NCI-H510A treated with DMSO at 0.1 percent for 48 hours (cell line): ENCODE data around the gene BFSP2.

Source experiments
- DNase-seq: peaks from one replicate; lab custom pipeline; 2025; lab: John Stamatoyannopoulos, UW

Gene BFSP2

GRCh38 chr3:133400006-133400515, at the start of gene BFSP2:
TSS of gene BFSP2 (plus strand) at chr3:133400056. CDS start at chr3:133400084, 28 bp downstream.
- DNase-seq = no peak

DNA sequence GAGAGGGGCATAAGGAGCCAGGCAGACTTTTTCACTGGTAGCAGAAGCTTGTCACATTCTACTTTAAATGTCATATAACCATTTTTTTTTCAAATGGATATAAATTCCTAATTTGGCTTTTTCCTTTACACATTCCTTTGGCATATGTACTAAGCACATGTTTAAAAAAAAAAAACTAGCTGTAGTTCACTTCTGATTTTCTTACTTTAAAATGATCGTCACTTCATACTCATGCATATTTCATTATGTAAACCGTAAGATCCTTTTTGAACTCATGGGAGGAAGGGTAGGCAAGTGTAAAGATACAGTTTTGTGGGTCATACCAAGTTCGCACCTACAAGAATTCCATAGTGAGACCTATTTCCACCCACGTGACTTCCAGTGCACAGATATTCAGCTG, 45.1 kb upstream of the BFSP2 start:
- DNase-seq = no peak

DNA sequence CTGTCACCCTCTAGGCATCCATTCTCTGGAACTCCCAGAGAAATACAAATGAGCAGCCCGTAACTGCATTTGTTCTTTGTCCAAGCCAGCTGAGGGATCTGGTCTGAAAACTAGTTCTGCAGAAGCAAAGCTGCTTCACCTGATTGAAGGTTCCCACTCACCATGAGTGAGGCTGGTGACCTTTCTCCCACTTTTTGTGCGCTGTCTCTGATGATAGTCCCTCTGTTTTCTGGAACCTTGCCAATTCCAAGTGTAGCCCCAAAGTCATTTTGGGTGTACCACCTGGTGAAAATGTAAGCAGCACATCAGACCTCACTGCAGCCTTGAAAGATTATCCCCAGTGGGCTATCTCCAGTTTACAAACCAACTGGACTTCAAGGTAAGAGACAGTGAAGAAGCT, 39.4 kb upstream of the BFSP2 start:
- no peak for DNase-seq

- no peak for DNase-seq
These were observed 38.8 kb upstream of the BFSP2 start for GRCh38 chr3:133361011-133361410.

DNA sequence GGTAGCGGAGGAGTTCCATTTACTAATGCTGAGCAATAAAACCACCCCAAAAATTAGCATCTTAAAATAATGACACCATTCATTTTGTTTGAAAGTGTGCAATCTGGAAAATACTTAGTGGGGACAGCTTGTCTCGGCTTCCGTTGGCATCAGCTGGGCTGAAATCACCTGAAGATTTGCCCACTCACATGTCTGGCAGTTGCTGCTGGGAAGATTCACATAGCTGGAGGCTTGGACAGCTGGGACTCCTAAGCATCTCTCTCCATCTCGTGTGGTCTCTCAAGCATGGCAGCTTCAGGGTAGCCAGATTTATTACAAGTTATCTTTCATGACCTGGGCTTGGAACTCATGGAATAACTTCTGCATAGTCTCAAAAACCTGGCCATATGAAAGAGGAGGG, 38.4 kb upstream of the BFSP2 start:
- DNase-seq = no peak

DNA sequence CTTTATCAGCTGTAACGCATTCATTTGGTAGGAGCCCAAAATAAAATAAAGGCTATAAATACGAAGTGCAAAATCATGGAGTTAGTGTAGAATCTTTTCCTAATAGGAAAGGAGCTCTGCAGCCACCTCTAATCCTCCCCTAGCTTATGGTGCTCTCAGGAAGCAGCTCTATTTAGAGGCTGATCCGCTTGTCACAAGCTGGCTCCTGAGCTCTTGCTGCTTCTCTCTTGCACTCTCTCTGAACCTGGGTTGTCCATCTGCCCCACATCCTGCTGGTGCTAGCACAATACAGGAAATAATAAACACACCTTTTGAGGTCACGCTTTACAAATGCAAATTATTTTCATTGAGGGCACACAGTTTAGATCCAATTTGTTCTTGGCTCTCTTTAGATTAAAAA, 37.3 kb upstream of the BFSP2 start:
- DNase-seq = no peak

- no peak for DNase-seq
These were observed 35.2 kb upstream of the BFSP2 start for GRCh38 chr3:133364704-133365103.

GRCh38 chr3:133366921-133367320, 32.9 kb upstream of the BFSP2 start:
- DNase-seq = no peak

- no peak for DNase-seq
These were observed 32.5 kb upstream of the BFSP2 start for GRCh38 chr3:133367403-133367802.

DNA sequence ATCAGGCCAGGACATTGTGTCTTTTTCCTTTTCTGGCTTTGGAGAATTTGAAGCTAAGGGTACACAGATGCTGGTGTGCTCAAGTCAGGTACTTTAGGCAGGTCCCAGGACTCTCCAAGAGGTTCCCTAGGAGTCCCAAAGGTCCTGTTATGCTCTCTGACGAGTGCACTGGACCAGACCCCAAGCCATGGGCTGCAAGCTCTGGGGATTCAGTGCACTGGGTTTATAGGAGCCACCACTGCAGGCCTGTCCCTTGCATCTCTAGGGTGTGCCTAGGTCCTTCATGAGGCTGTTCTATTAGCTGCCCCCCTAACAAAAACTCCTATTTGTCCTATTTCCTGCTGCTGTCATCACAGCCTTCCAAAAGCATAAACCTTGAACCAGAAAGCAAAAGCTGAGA, 31.9 kb upstream of the BFSP2 start:
- DNase-seq = no peak

- DNase-seq = no peak
These were observed 31.3 kb upstream of the BFSP2 start for GRCh38 chr3:133368371-133369067.

DNA sequence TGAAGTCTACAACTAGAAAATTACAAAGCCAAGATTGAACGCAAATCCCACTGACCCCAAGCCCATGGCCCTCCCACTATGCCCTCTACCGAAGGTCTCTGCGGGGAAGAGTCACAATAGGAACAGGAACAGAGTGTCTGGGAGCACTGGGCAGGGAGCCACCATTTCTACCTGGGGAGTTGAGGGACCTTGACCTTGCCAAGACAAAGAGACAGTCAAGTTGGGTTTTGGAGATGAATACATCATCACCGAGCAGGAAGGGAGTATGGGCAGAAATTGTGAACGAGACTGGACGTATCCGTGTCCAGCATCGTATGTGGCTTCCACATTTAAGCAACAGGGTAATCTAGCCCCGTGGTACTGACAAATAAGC, 30.8 kb upstream of the BFSP2 start:
- DNase-seq = no peak

DNA sequence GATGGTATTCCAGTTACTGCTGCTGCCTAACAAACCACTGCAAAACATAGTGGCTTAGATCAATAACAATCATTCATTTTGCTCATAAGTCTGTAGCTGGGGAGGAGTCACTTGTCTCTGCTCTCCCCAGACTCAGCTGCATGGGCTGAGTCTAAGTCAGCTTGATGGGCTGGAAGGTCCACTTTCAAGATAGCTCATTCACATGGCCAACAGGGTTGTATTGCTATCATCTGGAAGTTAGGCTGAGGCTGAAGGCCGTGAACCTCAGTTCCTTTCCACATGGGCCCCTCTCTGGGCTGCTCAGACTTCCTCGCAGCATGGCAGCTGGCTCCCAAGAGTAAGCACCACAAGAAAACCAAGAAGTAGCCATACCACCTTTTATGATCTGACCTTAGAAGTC, 28.7 kb upstream of the BFSP2 start:
- no peak for DNase-seq

- no peak for DNase-seq
These were observed 28.2 kb upstream of the BFSP2 start for GRCh38 chr3:133371676-133372075.

GRCh38 chr3:133374708-133375402, 25.0 kb upstream of the BFSP2 start:
- DNase-seq = no peak

GRCh38 chr3:133375403-133375745, 24.5 kb upstream of the BFSP2 start:
- no peak for DNase-seq

DNA sequence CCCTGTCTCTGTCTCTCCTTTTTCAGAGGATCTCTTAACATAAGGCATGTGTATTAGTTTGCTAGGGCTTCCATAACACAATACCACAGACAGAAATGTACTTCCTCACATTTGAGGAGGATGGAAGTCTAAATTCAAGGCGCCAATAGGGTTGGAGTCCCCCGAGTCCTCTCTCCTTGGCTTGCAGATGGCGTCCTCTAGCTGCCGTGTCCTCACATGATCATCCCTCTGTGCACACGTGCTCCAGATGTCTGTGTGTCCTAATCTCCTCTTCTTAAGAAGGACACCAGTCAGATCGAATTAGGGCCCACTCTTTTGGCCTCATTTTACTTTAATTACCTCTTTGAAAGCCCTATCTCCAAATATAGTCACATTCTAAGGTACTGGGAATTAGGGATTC, 23.0 kb upstream of the BFSP2 start:
- DNase-seq = no peak

DNA sequence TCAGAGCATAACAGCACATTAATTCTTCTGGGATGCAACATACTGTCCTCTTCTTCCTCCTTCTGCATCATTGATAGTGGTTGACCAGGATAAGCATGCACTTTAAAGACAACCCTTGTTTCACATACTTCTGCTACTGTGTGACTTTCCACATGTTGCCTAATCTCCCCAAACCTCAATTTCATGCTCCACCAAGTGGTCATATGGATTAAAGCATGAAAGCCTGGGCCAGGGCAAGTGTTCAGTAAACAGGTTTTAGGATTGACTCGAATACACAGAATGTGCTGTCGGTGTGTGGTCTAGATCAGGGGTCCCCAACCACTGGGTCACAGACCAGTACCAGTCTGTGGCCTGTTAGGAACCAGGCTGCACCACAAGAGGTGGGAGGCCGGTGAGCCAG, 22.5 kb upstream of the BFSP2 start:
- DNase-seq = no peak

DNA sequence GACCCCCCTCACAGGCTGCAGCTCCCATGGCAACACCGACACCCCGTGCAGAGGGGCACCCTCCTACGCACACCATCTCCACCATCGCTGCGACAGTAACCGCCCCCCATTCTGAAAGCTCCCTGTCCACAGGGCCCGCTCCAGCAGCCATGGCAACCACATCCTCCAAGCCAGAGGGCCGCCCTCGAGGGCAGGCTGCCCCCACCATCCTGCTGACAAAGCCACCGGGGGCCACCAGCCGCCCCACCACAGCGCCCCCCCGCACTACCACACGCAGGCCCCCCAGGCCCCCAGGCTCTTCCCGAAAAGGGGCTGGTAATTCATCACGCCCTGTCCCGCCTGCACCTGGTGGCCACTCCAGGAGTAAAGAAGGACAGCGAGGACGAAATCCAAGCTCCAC, 19.9 kb upstream of the BFSP2 start:
- no peak for DNase-seq

GRCh38 chr3:133380481-133381225, 19.2 kb upstream of the BFSP2 start:
- DNase-seq = no peak

DNA sequence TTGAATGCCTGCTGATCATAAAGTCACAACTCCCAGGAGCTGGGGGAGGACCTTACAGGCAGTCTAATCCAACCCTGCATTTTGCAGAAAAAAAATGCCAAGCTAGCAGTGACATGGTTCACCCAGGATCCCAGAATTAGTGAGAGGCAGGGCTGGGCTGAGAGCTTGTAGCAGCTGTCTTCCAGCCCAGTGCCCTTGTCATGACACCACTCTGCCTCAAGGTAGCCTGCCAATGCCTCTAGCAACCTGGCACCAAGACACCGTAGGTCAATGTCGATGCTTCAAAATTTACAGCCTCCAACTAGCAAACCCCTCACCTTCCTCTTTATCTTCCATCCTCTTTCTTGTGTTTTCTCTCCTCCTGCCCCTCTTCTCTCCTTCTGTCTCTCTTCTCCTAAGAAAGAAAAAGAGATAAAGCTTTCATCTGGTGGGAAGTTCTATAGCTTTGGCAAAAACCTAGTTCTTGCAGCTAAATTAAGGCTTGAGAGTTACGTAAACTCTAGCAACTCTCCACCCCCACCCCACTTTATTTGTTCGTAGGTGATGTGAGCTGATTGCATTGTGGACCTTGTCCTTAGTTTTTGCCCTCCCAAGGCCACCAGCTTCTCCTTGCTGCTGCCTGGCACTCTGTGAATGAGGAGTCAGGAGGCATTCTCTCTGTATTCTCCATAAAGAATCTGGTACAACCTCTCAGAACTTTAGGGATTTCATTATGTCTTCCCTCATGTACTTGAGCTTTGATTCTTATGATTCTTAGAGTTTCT, 18.3 kb upstream of the BFSP2 start:
- no peak for DNase-seq

DNA sequence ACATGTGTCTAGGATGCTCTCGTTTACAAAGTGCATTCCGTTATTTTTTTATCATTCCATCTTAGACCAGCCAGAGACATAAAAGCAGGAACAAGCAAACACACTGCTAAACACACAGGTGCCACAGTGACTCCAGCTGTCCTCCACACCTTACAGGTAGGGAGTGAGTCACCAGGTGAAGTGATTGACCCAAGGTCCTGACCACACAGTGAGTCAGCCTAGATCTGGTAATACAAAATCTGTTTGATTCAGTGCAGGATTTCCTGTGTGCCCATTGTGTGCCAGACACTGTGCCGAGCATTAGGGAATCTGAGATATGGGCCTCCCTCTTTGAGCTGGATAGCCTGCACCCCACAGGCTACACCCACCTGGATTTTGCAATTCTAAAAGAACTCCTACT, 16.7 kb upstream of the BFSP2 start:
- no peak for DNase-seq
